Esophagus squamous epithelium (tissue), 4 donors: ENCODE measurements around the gene KCTD14.

Experiments
- POLR2A ChIP-seq, 4 donors: fragments of 450-650 bp; IDR thresholded peaks; one replicate each; pipeline ENCODE4 v1.6.1; 2017; ENCODE audit warnings: antibody characterized with exemption in 4 of 4, mild to moderate bottlenecking in 4 of 4, moderate library complexity in 3 of 4
- TF ChIP-seq, protein P1 (sequence below), 6 experiments: fragments of 450-650 bp in 4 of 6; fragments of 200-600 bp in 2 of 6; sonication (generic) in 2 of 6; IDR thresholded peaks; one replicate each; pipeline ENCODE4 v1.5.1; 2016 to 2019; ENCODE audit warnings: antibody characterized with exemption in 6 of 6, mild to moderate bottlenecking in 4 of 6, moderate library complexity in 4 of 6

DNA sequence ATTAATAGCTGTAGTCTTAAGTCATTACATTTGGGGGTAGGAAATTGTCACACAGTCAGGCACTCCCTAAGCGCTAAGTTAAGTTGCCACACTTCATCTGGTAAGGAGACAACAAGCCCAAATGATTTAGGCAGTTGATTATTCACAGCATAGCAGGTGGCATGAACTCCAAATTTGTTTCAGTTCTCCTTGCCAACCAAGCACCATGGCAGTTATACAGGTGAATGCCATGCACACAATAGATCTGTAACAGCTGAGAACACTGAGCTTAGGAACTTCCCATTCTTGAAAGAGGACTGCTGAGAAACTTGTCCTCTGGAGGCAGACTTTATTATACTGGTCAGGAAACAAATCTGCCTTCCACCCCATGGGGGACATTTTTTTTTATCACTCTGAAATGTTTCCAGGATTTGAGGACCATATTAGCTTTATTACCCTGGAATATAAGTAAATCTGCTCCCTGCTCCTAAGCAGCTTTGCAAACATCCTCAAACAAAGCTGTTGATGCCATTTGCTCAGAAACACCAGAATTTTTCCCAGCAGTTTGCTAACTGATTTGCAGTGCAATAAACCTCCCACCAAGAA, 23.5 kb downstream of the KCTD14 start:
- TF ChIP-seq, protein P1, sequence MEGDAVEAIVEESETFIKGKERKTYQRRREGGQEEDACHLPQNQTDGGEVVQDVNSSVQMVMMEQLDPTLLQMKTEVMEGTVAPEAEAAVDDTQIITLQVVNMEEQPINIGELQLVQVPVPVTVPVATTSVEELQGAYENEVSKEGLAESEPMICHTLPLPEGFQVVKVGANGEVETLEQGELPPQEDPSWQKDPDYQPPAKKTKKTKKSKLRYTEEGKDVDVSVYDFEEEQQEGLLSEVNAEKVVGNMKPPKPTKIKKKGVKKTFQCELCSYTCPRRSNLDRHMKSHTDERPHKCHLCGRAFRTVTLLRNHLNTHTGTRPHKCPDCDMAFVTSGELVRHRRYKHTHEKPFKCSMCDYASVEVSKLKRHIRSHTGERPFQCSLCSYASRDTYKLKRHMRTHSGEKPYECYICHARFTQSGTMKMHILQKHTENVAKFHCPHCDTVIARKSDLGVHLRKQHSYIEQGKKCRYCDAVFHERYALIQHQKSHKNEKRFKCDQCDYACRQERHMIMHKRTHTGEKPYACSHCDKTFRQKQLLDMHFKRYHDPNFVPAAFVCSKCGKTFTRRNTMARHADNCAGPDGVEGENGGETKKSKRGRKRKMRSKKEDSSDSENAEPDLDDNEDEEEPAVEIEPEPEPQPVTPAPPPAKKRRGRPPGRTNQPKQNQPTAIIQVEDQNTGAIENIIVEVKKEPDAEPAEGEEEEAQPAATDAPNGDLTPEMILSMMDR (IDR thresholded peaks at IDR 0.05): no peak
- TF ChIP-seq POLR2A (IDR thresholded peaks at IDR 0.05): no peak
